ENCODE results near the gene DNASE1L2. TPM values are rescaled to one million over a fixed set of nuclear protein-coding genes. Genes with fewer than 3 reads are reported as not detected.

DNASE1L2 gene
- total and polyA plus RNA-seq, 10 of the 15 experiments (the other 5 are each of a cell fraction or from before 2014, with no cell fraction given) = 0.06 to 1.5 (median 0.29) TPM

DNA sequence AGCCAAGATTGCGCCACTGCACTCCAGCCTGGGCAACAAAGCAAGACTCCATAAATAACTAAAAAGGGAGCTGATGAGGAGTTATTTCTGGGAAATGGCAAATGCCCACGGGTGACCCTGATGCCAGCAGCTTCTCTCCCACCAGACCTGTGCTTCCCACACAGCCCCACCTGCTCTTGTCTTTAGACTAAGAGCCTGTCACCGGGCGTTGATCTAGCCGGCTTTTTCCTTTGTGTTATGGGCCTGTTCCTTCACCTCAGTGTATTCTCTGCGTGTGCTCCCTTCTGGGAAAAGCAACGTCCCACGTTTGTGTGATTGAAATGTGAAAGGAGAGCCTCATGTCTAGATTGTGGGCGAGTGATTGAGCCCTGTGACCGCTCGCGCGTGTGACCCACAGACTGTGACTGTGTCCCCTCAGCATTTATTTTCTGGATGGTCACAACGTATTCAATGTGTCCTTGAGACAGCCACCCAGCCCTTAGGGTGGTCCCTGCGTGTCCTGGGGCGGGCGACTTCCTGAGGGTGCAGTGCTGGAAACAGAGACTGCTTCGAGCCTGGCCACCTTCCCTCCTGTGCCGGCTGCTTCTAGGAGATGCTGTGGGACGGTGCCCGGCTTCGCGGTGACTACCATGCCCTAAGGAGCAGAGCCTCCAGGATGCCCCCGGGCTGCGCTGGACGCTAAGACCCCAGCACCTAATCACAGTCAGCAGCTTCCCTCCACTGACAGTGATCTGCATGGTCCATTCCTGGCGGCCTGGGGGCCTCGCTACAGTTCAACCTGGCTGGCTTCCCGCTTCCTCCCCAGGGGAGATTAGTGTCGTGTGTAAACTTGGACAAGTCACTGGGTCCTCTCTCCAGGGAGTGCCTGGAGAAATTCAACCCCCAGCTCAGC, 39.5 kb downstream of the DNASE1L2 start (continued):
- TF ChIP-seq, protein P1, sequence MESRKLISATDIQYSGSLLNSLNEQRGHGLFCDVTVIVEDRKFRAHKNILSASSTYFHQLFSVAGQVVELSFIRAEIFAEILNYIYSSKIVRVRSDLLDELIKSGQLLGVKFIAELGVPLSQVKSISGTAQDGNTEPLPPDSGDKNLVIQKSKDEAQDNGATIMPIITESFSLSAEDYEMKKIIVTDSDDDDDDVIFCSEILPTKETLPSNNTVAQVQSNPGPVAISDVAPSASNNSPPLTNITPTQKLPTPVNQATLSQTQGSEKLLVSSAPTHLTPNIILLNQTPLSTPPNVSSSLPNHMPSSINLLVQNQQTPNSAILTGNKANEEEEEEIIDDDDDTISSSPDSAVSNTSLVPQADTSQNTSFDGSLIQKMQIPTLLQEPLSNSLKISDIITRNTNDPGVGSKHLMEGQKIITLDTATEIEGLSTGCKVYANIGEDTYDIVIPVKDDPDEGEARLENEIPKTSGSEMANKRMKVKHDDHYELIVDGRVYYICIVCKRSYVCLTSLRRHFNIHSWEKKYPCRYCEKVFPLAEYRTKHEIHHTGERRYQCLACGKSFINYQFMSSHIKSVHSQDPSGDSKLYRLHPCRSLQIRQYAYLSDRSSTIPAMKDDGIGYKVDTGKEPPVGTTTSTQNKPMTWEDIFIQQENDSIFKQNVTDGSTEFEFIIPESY (IDR thresholded peaks at IDR 0.05) = no peak
- no peak for TF ChIP-seq IKZF1 (conservative IDR thresholded peaks at IDR 0.05)

DNA sequence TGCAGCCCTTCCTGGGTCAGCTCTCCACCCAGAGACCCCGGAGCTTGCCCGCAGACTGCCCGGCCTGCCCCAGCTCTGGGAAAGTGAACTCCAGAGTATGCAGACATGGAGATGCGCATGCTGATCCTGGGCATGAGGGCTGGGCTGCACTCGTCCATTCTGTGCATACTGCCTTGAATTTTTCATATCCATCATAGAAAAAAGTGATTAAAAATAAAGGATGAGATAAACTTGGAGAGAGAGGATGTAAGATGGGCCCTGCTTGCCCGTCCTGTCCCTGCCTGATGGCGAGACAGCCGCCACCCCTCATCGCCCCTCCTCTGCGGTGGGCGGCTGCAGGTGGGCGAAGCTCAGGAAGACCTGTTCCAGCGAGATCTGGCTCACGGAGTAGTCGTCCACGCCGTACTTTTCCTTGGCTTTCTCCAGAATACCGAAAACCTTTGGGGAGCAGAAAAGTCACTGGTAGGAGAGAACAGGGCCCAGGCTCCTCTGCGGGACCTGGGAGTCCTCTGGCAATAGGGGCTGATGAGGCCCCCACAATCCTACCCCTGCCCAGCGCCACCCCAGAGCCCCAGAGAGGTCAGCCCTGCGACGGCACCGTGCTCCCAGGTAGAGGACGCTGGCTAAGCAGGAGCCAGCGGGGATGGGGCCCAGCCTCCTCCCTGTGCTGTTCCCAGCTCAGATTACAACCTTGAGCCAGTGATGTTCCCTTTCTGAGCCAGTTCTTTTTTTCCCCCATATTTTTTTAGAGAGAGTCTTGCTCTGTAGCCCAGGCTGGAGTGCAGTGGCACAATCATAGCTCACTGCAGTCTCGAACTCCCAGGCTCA, 40.3 kb downstream of the DNASE1L2 start:
- ChIA-PET CTCF (no interaction called here), SMC1A (ENCODE audit: uncharacterized antibody, unreplicated experiment) (no interaction called here), POLR2A (no interaction called here), RAD21 (ENCODE audit: unreplicated experiment) (interaction anchor here (0.6 kb wide), 1 partner anchor 13 kb away, joined by 3 read pairs; no protein-coding TSS in a partner anchor)
- no TSS peak for BruUV-seq (replicated peaks)
- Histone ChIP-seq H3K9ac (ENCODE audit: control insufficient read depth, insufficient read depth, low read length) (no peak overlapping the region), H4K20me1 (ENCODE audit: control insufficient read depth, insufficient read depth) (no peaks in the 10 kb centered on the region), H2AFZ (ENCODE audit: control insufficient read depth, low read depth, low read length) (no peak overlapping the region), H3K4me2 (ENCODE audit: control insufficient read depth, insufficient read depth) (no peak overlapping the region), H3K4me1 (ENCODE audit: control insufficient read depth, insufficient read depth, low read length) (no peaks in the 10 kb centered on the region), H3K79me2 (ENCODE audit: control insufficient read depth, insufficient read depth, low read length) (no peaks in the 10 kb centered on the region), H3K27ac (ENCODE audit: control insufficient read depth, insufficient read depth) (no peak overlapping the region), H3K9me3 (replicated peaks; ENCODE audit: control insufficient read depth, insufficient read depth, low read length) (no peaks in the 10 kb centered on the region), H3K36me3 (ENCODE audit: control insufficient read depth in 2 of 2, insufficient read depth in 2 of 2, low read length in 1 of 2) (no peaks in the 10 kb centered on the region), H3K27me3 (replicated peaks in 1 of 2; ENCODE audit: control insufficient read depth in 2 of 2, insufficient read depth in 2 of 2, low read length in 1 of 2) (no peaks in the 10 kb centered on the region), H3K4me3 (no peak overlapping the region)
- in situ Hi-C loops (cut with MboI) (no loop called here), intact Hi-C loops (cut with micrococcal nuclease; ENCODE audit: unreplicated experiment) (no loop called here)
- DNase-seq (ENCODE audit: low read depth, low spot score) = no peak
- no peak for ATAC-seq
- WGBS (ENCODE audit: insufficient coverage, insufficient replicate concordance, low lambda C conversion rate, missing lambda C conversion rate) = 80% methylated on average over 26 of the region's 26 CpGs
- FAIRE-seq = no peak
- TF ChIP-seq RB1 (IDR thresholded peaks at IDR 0.05; ENCODE audit: borderline replicate concordance) (no peak), TAF1 (IDR thresholded peaks at IDR 0.05; ENCODE audit: borderline replicate concordance, low read depth, low read length) (no peak), RAD51 (IDR thresholded peaks at IDR 0.05) (no peak), POU2F2 (IDR thresholded peaks at IDR 0.05; ENCODE audit: borderline replicate concordance, low read depth, low read length) (no peak), BACH1 (IDR thresholded peaks at IDR 0.05; ENCODE audit: borderline replicate concordance) (no peak), CHD2 (IDR thresholded peaks at IDR 0.05; ENCODE audit: borderline replicate concordance, low read depth, low read length) (no peak), RELA (IDR thresholded peaks at IDR 0.05; ENCODE audit: borderline replicate concordance, partially characterized antibody) (no peak), BMI1 (IDR thresholded peaks at IDR 0.05; ENCODE audit: borderline replicate concordance) (no peak)
- TF ChIP-seq, protein P2, sequence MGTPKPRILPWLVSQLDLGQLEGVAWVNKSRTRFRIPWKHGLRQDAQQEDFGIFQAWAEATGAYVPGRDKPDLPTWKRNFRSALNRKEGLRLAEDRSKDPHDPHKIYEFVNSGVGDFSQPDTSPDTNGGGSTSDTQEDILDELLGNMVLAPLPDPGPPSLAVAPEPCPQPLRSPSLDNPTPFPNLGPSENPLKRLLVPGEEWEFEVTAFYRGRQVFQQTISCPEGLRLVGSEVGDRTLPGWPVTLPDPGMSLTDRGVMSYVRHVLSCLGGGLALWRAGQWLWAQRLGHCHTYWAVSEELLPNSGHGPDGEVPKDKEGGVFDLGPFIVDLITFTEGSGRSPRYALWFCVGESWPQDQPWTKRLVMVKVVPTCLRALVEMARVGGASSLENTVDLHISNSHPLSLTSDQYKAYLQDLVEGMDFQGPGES (IDR thresholded peaks at IDR 0.05) = no peak
- TF ChIP-seq, protein P3, sequence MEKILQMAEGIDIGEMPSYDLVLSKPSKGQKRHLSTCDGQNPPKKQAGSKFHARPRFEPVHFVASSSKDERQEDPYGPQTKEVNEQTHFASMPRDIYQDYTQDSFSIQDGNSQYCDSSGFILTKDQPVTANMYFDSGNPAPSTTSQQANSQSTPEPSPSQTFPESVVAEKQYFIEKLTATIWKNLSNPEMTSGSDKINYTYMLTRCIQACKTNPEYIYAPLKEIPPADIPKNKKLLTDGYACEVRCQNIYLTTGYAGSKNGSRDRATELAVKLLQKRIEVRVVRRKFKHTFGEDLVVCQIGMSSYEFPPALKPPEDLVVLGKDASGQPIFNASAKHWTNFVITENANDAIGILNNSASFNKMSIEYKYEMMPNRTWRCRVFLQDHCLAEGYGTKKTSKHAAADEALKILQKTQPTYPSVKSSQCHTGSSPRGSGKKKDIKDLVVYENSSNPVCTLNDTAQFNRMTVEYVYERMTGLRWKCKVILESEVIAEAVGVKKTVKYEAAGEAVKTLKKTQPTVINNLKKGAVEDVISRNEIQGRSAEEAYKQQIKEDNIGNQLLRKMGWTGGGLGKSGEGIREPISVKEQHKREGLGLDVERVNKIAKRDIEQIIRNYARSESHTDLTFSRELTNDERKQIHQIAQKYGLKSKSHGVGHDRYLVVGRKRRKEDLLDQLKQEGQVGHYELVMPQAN (conservative IDR thresholded peaks at IDR 0.05) = no peak
- TF ChIP-seq, protein P4, sequence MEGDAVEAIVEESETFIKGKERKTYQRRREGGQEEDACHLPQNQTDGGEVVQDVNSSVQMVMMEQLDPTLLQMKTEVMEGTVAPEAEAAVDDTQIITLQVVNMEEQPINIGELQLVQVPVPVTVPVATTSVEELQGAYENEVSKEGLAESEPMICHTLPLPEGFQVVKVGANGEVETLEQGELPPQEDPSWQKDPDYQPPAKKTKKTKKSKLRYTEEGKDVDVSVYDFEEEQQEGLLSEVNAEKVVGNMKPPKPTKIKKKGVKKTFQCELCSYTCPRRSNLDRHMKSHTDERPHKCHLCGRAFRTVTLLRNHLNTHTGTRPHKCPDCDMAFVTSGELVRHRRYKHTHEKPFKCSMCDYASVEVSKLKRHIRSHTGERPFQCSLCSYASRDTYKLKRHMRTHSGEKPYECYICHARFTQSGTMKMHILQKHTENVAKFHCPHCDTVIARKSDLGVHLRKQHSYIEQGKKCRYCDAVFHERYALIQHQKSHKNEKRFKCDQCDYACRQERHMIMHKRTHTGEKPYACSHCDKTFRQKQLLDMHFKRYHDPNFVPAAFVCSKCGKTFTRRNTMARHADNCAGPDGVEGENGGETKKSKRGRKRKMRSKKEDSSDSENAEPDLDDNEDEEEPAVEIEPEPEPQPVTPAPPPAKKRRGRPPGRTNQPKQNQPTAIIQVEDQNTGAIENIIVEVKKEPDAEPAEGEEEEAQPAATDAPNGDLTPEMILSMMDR (IDR thresholded peaks at IDR 0.05 in 2 of 3, conservative IDR thresholded peaks at IDR 0.05 in 1 of 3; ENCODE audit: control insufficient read depth in 2 of 3, extremely low read depth in 1 of 3, insufficient read depth in 1 of 3, low read depth in 3 of 3, low read length in 3 of 3) = no peak

All from GM12878 (cell line).